Karpas-422 (cell line): Measurements from ENCODE around the gene GRK5. TPM values are rescaled to one million over a fixed set of nuclear protein-coding genes. Genes with fewer than 3 reads are reported as not detected.
"Not testable (repeated sequence)": the region's sequence is repeated elsewhere in the genome, so short reads cannot be mapped to it uniquely, and the experiment has no call there.

Experiments used
- DNase-seq: peaks from one replicate; pipeline ENCODE4 v3.0.0-alpha.2; 2015
- H2AFZ ChIP-seq: fragments of 200-600 bp; sonication (generic); 2 replicates; pipeline ENCODE4 v1.6.1; 2014; ENCODE audit warnings: antibody characterized with exemption, low read length, mixed read lengths
- H3K27ac ChIP-seq: fragments of 200-600 bp; sonication (generic); 2 replicates; pipeline ENCODE4 v1.5.1; 2014; ENCODE audit warnings: mild to moderate bottlenecking, low read length, moderate library complexity
- H3K27me3 ChIP-seq: fragments of 200-600 bp; sonication (generic); 2 replicates; pipeline ENCODE4 v1.6.1; 2014; ENCODE audit warnings: low read length, mixed read lengths
- H3K36me3 ChIP-seq: fragments of 200-600 bp; sonication (generic); 2 replicates; pipeline ENCODE4 v1.6.1; 2014; ENCODE audit warnings: low read length, mixed read lengths; ENCODE audit not compliant: insufficient read depth
- H3K4me1 ChIP-seq: fragments of 200-600 bp; sonication (generic); 2 replicates; pipeline ENCODE4 v1.6.1; 2014; ENCODE audit warnings: mild to moderate bottlenecking, low read length, mixed read lengths
- H3K4me2 ChIP-seq: fragments of 200-600 bp; sonication (generic); 2 replicates; pipeline ENCODE4 v1.6.1; 2014; ENCODE audit warnings: low read length, low read depth, mild to moderate bottlenecking; ENCODE audit not compliant: poor library complexity, severe bottlenecking
- H3K4me3 ChIP-seq: fragments of 200-600 bp; sonication (generic); 2 replicates; pipeline ENCODE4 v1.5.1; 2014; ENCODE audit warnings: mild to moderate bottlenecking, antibody characterized with exemption, low read length, mixed read lengths
- H3K79me2 ChIP-seq: fragments of 200-600 bp; sonication (generic); 2 replicates; pipeline ENCODE4 v1.6.1; 2014; ENCODE audit warnings: mild to moderate bottlenecking, low read length, mixed read lengths
- H3K9ac ChIP-seq: fragments of 200-600 bp; sonication (generic); 2 replicates; pipeline ENCODE4 v1.6.0; 2014; ENCODE audit warnings: low read length
- H3K9me2 ChIP-seq: fragments of 200-600 bp; sonication (generic), shearing (Covaris generic); replicated peaks from 2 replicates; pipeline ENCODE4 v1.6.0; 2014; ENCODE audit warnings: mild to moderate bottlenecking, low read length, moderate library complexity; ENCODE audit not compliant: insufficient read depth
- H3K9me3 ChIP-seq: fragments of 300-700, 200-600 bp; sonication (generic); 2 replicates; pipeline ENCODE4 v1.6.1; 2014; ENCODE audit warnings: low read length, mixed read lengths
- H4K20me1 ChIP-seq: fragments of 200-600 bp; sonication (generic); 2 replicates; pipeline ENCODE4 v1.6.1; 2014; ENCODE audit warnings: mild to moderate bottlenecking, antibody characterized with exemption, low read length, low read depth; ENCODE audit not compliant: insufficient read depth
- total RNA-seq: library from RNA; depleted of rRNA; stranded (reverse); fragments of >200 nt; shearing (Covaris generic); gene quantifications from 2 replicates; pipeline ENCODE4 v1.2.3, GENCODE V29; 2014; ENCODE audit warnings: low replicate concordance

GRK5 gene
- total RNA-seq, 1 experiment from 2014 or later = 4.5 TPM

DNA sequence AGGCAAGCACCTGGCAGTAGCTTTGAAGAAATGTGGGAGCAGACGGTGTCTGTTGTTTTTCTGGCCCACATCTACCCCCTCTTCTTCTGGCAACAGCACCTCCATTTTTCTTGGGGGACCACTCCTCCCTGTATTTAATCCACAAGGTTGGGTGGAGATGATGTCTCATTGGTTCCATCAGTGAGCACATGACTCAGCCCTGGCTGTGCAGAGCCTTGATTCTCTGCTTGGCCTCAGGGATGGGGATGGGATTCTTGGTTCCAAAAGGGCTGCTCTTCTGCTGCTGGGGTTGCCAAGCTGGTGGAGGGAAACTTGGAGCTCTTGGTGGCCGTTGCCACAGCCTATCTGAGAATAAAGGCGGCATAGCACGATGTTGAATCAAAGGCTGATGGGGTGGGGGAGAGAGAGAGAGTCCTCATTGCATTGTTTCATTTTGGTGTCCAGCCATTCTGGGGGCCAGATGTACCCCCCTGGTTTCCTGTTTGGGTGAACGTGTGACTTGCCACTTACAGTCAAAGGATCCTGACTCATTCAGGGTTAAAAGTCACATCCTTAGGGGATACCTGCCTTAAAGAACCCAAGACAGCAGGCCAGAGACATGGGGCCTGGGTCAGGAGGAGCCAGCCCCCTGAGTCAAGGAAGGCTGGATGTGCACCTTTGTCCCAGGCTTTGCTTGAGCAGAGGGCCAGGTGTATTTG, 25.9 kb downstream of the GRK5 start:
- Histone ChIP-seq H3K9ac (no peak overlapping the region), H3K9me3 (no peaks in the 10 kb centered on the region), H3K9me2 (no peaks in the 10 kb centered on the region), H3K4me1 (peaks cover 9% of the 10 kb centered on the region), H3K4me2 (no peak overlapping the region), H3K4me3 (no peak overlapping the region), H4K20me1 (no peaks in the 10 kb centered on the region; the same call in 1 of the 2 replicates), H3K27ac (no peak overlapping the region), H3K27me3 (no peaks in the 10 kb centered on the region), H3K36me3 (no peaks in the 10 kb centered on the region), H2AFZ (no peak overlapping the region), H3K79me2 (no peaks in the 10 kb centered on the region)
- DNase-seq = no peak

DNA sequence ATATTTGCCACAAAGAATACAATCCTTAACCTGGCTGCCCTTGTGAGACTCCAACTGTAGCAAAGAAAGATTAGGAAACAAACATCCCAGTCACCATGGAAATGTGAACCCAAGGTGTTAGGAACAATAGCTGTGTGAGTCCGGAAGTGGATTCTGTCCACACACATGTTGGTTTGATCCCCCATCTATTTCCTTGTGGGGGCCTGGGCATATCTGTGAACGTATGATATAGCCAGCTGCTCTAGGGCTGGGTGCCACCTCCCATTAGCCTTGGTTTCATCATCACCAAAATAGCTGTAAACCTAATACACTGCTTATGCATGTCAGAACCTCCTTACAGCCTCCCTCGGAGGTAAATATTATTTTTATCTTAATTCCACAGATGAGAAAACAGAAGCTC, 26.4 kb downstream of the GRK5 start:
- H2AFZ ChIP-seq = no peak overlapping the region
- H3K4me2 ChIP-seq = no peak overlapping the region
- H3K4me3 ChIP-seq = no peak overlapping the region
- no peaks in the 10 kb centered on the region for H3K9me2 ChIP-seq
- H3K27ac ChIP-seq = no peak overlapping the region
- no peaks in the 10 kb centered on the region for H3K27me3 ChIP-seq
- H3K36me3 ChIP-seq = no peaks in the 10 kb centered on the region
- no peak overlapping the region for H3K9ac ChIP-seq
- H3K4me1 ChIP-seq = peaks cover 9% of the 10 kb centered on the region
- no peaks in the 10 kb centered on the region; the same call in 1 of the 2 replicates for H4K20me1 ChIP-seq
- no peaks in the 10 kb centered on the region for H3K79me2 ChIP-seq
- no peaks in the 10 kb centered on the region for H3K9me3 ChIP-seq
- DNase-seq = no peak

DNA sequence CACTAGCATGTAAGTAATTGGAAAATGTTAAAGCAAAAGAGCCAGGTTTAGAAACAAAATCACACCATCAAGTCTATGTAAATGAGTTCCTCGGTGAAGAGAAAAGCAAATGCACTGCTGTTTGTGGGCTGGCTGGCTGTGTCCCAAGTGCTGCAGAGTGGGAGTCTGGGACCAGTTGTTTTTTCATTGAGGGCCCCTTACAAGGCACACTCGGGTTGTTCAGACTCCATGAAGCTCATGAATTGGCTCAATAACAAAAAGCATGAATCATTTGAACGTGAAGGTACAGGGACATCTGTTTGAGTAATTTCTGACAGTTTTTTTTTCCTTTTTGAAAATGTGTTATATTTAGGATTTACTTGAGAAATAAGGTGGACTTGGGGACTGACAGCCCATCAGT, 28.0 kb downstream of the GRK5 start:
- Histone ChIP-seq H3K4me3 (no peak overlapping the region), H3K79me2 (no peaks in the 10 kb centered on the region), H4K20me1 (no peaks in the 10 kb centered on the region; the same call in 1 of the 2 replicates), H3K4me2 (peak overlapping the region; percentile 3), H3K9me2 (no peaks in the 10 kb centered on the region), H3K9me3 (no peaks in the 10 kb centered on the region), H3K9ac (no peak overlapping the region), H3K36me3 (no peaks in the 10 kb centered on the region), H3K27ac (no peak overlapping the region), H2AFZ (no peak overlapping the region), H3K4me1 (peaks cover 9% of the 10 kb centered on the region), H3K27me3 (no peaks in the 10 kb centered on the region)
- DNase-seq = no peak

DNA sequence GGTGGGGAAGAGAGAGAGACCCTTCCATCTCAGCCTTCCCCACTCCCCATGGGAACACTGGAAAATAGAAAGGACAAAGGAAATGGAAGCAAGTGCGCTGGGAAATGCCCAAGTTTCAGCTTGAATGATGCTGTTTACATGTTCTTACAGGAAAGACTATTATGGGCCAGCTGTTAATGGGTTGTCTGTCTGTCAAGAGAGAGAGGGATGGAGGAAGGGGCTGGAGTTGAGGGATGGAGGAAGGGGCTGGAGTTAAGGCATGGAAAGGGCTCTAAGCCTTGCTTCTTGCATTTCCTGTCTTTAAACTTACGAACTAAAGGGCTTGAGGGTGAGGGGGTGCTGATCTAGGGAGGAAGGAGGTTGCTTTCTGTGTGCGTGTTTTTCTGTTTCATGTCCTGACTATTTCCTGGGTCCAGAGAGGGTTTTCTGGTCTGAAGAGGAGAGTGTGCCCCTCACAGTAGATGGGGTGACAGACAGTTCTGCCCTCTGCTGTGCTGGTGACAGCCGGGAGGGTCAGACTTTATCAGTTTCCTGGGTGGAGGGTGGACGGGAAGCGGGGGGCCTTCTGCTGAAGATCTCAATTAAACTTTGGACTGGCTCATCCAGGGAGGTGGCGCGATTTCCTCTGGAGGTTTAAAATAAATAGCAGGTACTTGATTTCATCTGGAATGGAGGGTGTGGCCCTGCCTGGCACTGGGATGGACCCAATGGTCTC, 30.5 kb downstream of the GRK5 start:
- no peaks in the 10 kb centered on the region for H3K79me2 ChIP-seq
- no peaks in the 10 kb centered on the region for H3K27me3 ChIP-seq
- H3K4me1 ChIP-seq = peaks cover 9% of the 10 kb centered on the region
- H3K36me3 ChIP-seq = no peaks in the 10 kb centered on the region
- no peak overlapping the region for H3K9ac ChIP-seq
- no peak overlapping the region for H3K27ac ChIP-seq
- H3K9me2 ChIP-seq = no peaks in the 10 kb centered on the region
- H3K4me3 ChIP-seq = no peak overlapping the region
- no peak overlapping the region for H3K4me2 ChIP-seq
- H3K9me3 ChIP-seq = no peaks in the 10 kb centered on the region
- DNase-seq = no peak
- no peak overlapping the region for H2AFZ ChIP-seq
- no peaks in the 10 kb centered on the region; the same call in 1 of the 2 replicates for H4K20me1 ChIP-seq

DNA sequence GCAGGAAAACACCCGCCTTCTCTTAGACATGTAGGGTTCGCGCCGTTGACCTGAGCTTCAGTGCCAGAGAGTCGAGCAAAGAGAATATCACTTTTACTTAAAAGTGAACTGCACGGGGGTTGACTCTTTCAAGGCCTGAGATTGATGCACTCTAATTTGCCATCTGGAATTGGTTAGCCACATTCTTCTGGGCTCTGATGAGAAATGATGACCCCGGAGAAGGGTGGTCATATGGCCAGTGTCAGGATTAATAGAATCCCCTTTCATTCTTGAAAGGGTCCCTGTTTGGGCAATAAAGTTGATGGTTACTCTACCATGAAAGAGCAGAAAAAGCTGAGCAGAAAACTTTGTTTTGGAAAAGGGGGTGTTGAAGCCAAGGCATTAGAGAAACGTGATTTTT, 31.2 kb downstream of the GRK5 start:
- H3K27me3 ChIP-seq = no peaks in the 10 kb centered on the region
- peaks cover 9% of the 10 kb centered on the region for H3K4me1 ChIP-seq
- H3K9me2 ChIP-seq = no peaks in the 10 kb centered on the region
- no peaks in the 10 kb centered on the region for H3K79me2 ChIP-seq
- H4K20me1 ChIP-seq = no peaks in the 10 kb centered on the region; the same call in 1 of the 2 replicates
- no peaks in the 10 kb centered on the region for H3K9me3 ChIP-seq
- H3K36me3 ChIP-seq = no peaks in the 10 kb centered on the region
- DNase-seq = no peak
- H2AFZ ChIP-seq = no peak overlapping the region
- H3K4me3 ChIP-seq = no peak overlapping the region
- no peak overlapping the region for H3K9ac ChIP-seq
- H3K27ac ChIP-seq = no peak overlapping the region
- no peak overlapping the region for H3K4me2 ChIP-seq

DNA sequence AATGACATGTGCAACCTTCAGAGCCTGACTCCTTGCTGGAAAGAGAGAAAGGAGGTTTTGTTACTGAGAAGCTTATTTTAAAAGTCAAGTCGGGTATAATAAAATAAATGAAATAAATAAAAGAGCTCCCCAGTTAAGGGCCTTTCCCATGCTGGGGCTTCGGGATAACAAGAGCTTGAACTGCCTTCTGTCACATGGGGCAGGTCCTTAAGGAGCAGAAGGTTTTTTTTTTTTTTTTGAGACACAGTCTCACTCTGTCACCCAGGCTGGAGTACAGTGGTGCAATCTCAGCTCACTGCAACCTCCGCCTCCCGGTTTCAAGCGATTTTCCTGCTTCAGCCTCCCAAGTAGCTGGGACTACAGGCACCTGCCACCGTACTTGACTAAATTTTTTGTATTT, 31.6 kb downstream of the GRK5 start:
- H3K4me3 ChIP-seq, H2AFZ ChIP-seq, H3K27ac ChIP-seq, H3K27me3 ChIP-seq, H3K9me3 ChIP-seq, H4K20me1 ChIP-seq, H3K4me2 ChIP-seq, H3K4me1 ChIP-seq, DNase-seq, H3K9ac ChIP-seq, H3K9me2 ChIP-seq, H3K79me2 ChIP-seq, H3K36me3 ChIP-seq: not testable (repeated sequence)

DNA sequence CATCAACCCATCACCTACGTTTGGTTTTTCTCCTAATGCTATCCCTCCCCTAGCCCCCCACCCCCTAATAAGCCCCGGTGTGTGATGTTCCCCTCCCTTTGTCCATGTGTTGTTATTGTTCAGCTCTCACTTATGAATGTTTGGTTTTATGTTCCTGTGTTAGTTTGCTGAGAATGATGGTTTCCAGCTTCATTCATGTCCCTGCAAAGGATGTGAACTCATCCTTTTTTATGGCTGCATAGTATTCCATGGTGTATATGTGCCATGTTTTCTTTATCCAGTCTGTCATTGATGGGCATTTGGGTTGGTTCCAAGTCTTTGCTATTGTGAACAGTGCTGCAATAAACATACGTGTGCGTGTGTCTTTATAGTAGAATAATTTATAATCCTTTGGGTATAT, 32.3 kb downstream of the GRK5 start:
- H3K9ac ChIP-seq = not testable (repeated sequence)

DNA sequence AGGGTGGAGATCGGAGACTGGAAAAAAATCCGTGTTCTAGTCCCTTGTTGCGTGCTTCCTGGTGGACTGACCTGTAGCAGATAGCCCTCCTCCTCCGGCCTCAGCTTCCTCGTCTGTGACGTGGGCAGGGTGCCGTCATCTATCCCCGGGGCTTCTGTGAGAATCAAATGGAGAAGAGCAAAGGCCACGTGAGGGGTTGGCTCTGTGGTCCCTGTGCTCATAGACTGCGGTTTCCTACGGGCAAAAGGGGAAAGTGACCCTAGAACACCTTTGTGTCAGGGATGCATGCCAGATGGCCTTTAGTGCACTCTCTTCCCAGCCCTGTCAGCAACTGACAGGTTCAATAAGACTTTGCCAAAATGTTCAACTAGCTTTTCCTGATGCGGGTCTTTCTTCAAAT, 33.7 kb downstream of the GRK5 start:
- no peaks in the 10 kb centered on the region for H3K36me3 ChIP-seq

More for the DNA sequence above, 32.3 kb downstream of the GRK5 start:
- not testable (repeated sequence) for H3K27me3 ChIP-seq, H3K9me3 ChIP-seq, H2AFZ ChIP-seq, H4K20me1 ChIP-seq, H3K4me1 ChIP-seq, H3K4me2 ChIP-seq, H3K36me3 ChIP-seq, DNase-seq, H3K27ac ChIP-seq, H3K9me2 ChIP-seq, H3K4me3 ChIP-seq, H3K79me2 ChIP-seq

More for the DNA sequence above, 33.7 kb downstream of the GRK5 start:
- no peaks in the 10 kb centered on the region; the same call in 1 of the 2 replicates for H4K20me1 ChIP-seq
- no peaks in the 10 kb centered on the region for H3K79me2 ChIP-seq
- no peak overlapping the region for H3K9ac ChIP-seq
- no peak overlapping the region for H3K27ac ChIP-seq
- no peak overlapping the region for H3K4me2 ChIP-seq
- no peaks in the 10 kb centered on the region for H3K9me3 ChIP-seq
- no peaks in the 10 kb centered on the region for H3K9me2 ChIP-seq
- no peak for DNase-seq
- H3K4me1 ChIP-seq = no peaks in the 10 kb centered on the region
- H3K27me3 ChIP-seq = no peaks in the 10 kb centered on the region
- H2AFZ ChIP-seq = no peak overlapping the region
- no peak overlapping the region for H3K4me3 ChIP-seq
